ENCODE data around the gene BPIFB3. TPM values are rescaled to one million over a fixed set of nuclear protein-coding genes. Genes with fewer than 3 reads are reported as not detected.

The BPIFB3 gene
- polyA plus RNA-seq, 1 donor (not counting 4 experiments of a cell fraction or from before 2014, with no cell fraction given) = not detected

- H3K9me3 ChIP-seq (ENCODE audit: control insufficient read depth, low read depth, low read length) = no peaks in the 10 kb centered on the region
- no peaks in the 10 kb centered on the region for H3K27me3 ChIP-seq (ENCODE audit: control insufficient read depth, extremely low read depth, insufficient read depth, low read length)
- no peaks in the 10 kb centered on the region for H3K4me1 ChIP-seq (ENCODE audit: control insufficient read depth, extremely low read depth, insufficient read depth, low read length)
- dilution Hi-C loops (cut with MboI; ENCODE audit: extremely low pct_ligation_motif_present, low sequenced_read_pairs) = no loop called here
- no peak overlapping the region for H3K4me3 ChIP-seq (ENCODE audit: control insufficient read depth in 2 of 3, extremely low read depth in 1 of 3, insufficient read depth in 2 of 3, low read depth in 1 of 3, low read length in 3 of 3)
- H3K79me2 ChIP-seq (ENCODE audit: control insufficient read depth, insufficient read depth, low read length) = no peaks in the 10 kb centered on the region
- no peak overlapping the region for H3K4me2 ChIP-seq (ENCODE audit: control insufficient read depth, extremely low read depth, insufficient read depth, low read depth, low read length)
- H3K9ac ChIP-seq (ENCODE audit: control insufficient read depth, extremely low read depth, insufficient read depth, low read length) = no peak overlapping the region
- no peak overlapping the region for H3K27ac ChIP-seq (ENCODE audit: control insufficient read depth, insufficient read depth, low read length)
- H3K9me1 ChIP-seq (ENCODE audit: control insufficient read depth, extremely low read depth, insufficient read depth, low read length) = no peaks in the 10 kb centered on the region
- TF ChIP-seq CTCF (optimal IDR thresholded peaks at IDR 0.05 in 1 of 3, IDR thresholded peaks at IDR 0.05 in 1 of 3, conservative IDR thresholded peaks at IDR 0.05 in 1 of 3; ENCODE audit: extremely low read depth in 1 of 3, insufficient read depth in 2 of 3, low read length in 3 of 3) (no peak), EZH2 (IDR thresholded peaks at IDR 0.05; ENCODE audit: low read length) (no peak)
- H4K20me1 ChIP-seq (ENCODE audit: control insufficient read depth, extremely low read depth, insufficient read depth, low read length) = no peaks in the 10 kb centered on the region
- H3K36me3 ChIP-seq (ENCODE audit: control insufficient read depth in 2 of 2, extremely low read depth in 1 of 2, insufficient read depth in 2 of 2, low read length in 2 of 2) = no peaks in the 10 kb centered on the region
- DNase-seq (ENCODE audit: low read depth, low spot score) = no peak
- H2AFZ ChIP-seq (ENCODE audit: control insufficient read depth, low read length) = no peak overlapping the region
- FAIRE-seq = no peak
Observed at GRCh38 chr20:33110147-33110825, 56.6 kb downstream of the BPIFB3 start.

GRCh38 chr20:33111306-33111705, 57.6 kb downstream of the BPIFB3 start:
- H3K4me1 ChIP-seq (ENCODE audit: control insufficient read depth, extremely low read depth, insufficient read depth, low read length) = no peaks in the 10 kb centered on the region
- DNase-seq (ENCODE audit: low read depth, low spot score) (no peak), FAIRE-seq (no peak)
- TF ChIP-seq CTCF (optimal IDR thresholded peaks at IDR 0.05 in 1 of 3, IDR thresholded peaks at IDR 0.05 in 1 of 3, conservative IDR thresholded peaks at IDR 0.05 in 1 of 3; ENCODE audit: extremely low read depth in 1 of 3, insufficient read depth in 2 of 3, low read length in 3 of 3) = no peak
- TF ChIP-seq EZH2 (IDR thresholded peaks at IDR 0.05; ENCODE audit: low read length) = no peak
- dilution Hi-C loops (cut with MboI; ENCODE audit: extremely low pct_ligation_motif_present, low sequenced_read_pairs) = no loop called here
- H3K9ac ChIP-seq (ENCODE audit: control insufficient read depth, extremely low read depth, insufficient read depth, low read length) = no peak overlapping the region
- no peaks in the 10 kb centered on the region for H4K20me1 ChIP-seq (ENCODE audit: control insufficient read depth, extremely low read depth, insufficient read depth, low read length)
- no peaks in the 10 kb centered on the region for H3K9me1 ChIP-seq (ENCODE audit: control insufficient read depth, extremely low read depth, insufficient read depth, low read length)
- H3K36me3 ChIP-seq (ENCODE audit: control insufficient read depth in 2 of 2, extremely low read depth in 1 of 2, insufficient read depth in 2 of 2, low read length in 2 of 2) = no peaks in the 10 kb centered on the region
- H3K4me3 ChIP-seq (ENCODE audit: control insufficient read depth in 2 of 3, extremely low read depth in 1 of 3, insufficient read depth in 2 of 3, low read depth in 1 of 3, low read length in 3 of 3) = no peak overlapping the region
- H2AFZ ChIP-seq (ENCODE audit: control insufficient read depth, low read length) = no peak overlapping the region
- H3K9me3 ChIP-seq (ENCODE audit: control insufficient read depth, low read depth, low read length) = no peaks in the 10 kb centered on the region
- H3K27ac ChIP-seq (ENCODE audit: control insufficient read depth, insufficient read depth, low read length) = no peak overlapping the region
- no peaks in the 10 kb centered on the region for H3K79me2 ChIP-seq (ENCODE audit: control insufficient read depth, insufficient read depth, low read length)
- H3K4me2 ChIP-seq (ENCODE audit: control insufficient read depth, extremely low read depth, insufficient read depth, low read depth, low read length) = no peak overlapping the region
- no peaks in the 10 kb centered on the region for H3K27me3 ChIP-seq (ENCODE audit: control insufficient read depth, extremely low read depth, insufficient read depth, low read length)
